ENCODE results near the gene PEX13.
"Not testable (repeated sequence)": the region's sequence is repeated elsewhere in the genome, so short reads cannot be mapped to it uniquely, and the experiment has no call there.

PEX13 gene

GRCh38 chr2:61017556-61018317, at the start of gene PEX13, which contains the start of gene PUS10:
PEX13 (plus strand) TSS chr2:61017720; CDS start chr2:61017760, 40 bp downstream.
PUS10 (minus strand) TSS chr2:61018255; CDS start chr2:61011890, 6,365 bp downstream.
- DNase-seq (ENCODE audit: low read depth) = peak; percentile 22

- DNase-seq (ENCODE audit: low read depth) = no peak
Observed at GRCh38 chr2:60972889-60973656, 44.4 kb upstream of the PEX13 start.

- DNase-seq (ENCODE audit: low read depth) = no peak
Observed at GRCh38 chr2:60973705-60974104, 43.8 kb upstream of the PEX13 start.

GRCh38 chr2:60974652-60975051, 42.9 kb upstream of the PEX13 start:
- no peak for DNase-seq (ENCODE audit: low read depth)

GRCh38 chr2:60976256-60976850, 41.2 kb upstream of the PEX13 start:
- no peak for DNase-seq (ENCODE audit: low read depth)

GRCh38 chr2:60976875-60977561, 40.5 kb upstream of the PEX13 start:
- DNase-seq (ENCODE audit: low read depth) = no peak

GRCh38 chr2:60977562-60977895, 40.0 kb upstream of the PEX13 start:
- DNase-seq (ENCODE audit: low read depth) = no peak

DNA sequence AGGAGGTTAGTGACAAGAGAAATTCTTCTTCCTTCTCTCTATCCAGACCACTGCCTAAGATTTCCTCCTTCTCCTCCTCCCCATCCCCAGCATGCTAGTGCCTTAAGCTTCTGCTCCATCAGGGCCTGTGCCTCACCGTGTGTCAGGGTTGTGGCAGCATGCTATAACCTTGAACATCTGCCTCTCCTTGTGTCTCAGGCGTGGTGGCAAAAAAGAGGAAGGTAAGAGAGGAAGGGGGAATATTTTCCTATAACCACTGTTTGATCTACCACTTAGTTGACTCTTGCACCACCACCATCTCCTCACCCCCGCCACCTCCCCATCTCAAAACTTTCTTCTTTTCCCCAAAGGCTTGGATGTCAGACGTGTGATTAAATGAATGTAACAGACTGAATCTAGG, 38.3 kb upstream of the PEX13 start:
- no peak for DNase-seq (ENCODE audit: low read depth)

DNA sequence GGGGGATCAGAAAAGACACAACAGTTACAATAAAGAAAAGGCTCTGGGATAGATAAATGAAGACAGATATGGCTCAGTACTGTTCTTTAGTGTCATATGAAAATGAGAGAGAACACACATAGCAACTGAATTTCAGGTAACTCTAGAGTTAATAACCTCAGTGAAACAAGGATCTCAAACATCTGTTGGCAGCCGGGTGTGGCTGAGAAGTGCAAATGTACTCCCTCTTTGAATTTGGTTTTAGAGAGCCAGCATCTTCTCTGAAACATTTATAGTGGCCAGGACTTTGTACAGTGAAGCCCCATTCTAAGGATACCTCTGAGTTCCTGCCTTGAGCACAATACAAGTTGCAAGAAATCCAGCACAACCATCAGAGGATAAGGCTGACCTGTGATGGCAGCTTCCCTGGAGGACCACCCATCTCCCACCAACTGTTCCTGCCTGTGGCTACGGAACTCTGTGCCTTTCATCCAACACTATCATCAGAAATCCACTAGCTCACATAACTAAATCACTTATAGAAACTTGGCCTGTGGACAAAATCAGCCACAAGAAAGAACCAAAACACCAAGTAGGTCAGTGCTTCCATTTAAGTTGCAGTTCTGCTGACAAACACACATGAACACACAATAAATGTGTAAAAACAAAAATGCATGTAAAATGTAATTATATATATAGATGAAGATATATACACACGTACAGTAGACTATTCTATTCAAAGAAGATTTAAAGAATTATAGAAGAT, 37.3 kb upstream of the PEX13 start:
- DNase-seq (ENCODE audit: low read depth) = no peak

DNA sequence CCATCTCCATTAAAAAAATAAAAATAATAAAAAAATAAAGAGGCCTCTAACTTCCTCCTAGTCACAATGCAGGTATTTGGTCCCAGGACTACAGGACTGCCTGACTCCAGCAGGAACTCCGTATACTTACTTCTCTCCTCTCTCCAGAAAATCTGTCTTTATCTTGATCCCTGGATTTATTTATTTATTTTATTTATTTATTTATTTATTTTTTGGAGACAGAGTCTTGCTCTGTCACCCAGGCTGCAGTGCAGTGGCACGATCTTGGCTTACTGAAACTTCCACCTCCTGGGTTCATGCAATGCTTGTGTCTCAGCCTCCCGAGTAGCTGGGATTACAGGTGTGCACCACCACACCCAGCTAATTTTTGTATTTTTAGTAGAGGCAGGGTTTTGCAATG, 35.5 kb upstream of the PEX13 start:
- DNase-seq (ENCODE audit: low read depth) = not testable (repeated sequence)

GRCh38 chr2:60984720-60985119, 32.8 kb upstream of the PEX13 start:
- DNase-seq (ENCODE audit: low read depth) = no peak

DNA sequence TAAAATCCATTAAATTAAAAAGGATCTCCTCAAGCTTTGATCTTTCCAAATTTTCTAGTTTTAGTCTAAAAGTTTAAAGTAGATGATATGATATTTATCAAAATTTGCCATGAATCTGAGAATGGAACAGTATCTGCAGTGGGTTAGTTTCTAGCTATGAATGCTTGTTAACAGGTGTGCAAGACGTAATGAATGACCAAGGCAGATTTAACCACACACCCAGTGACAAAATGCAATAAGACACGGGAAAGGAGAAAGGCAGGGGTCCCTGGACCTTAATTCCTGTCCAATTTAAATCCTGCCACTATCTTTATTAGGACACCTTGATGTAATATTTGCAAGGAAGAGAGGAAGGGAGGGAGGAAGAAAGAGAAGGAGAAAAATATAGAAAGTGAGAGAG, 30.5 kb upstream of the PEX13 start:
- DNase-seq (ENCODE audit: low read depth) = no peak

- DNase-seq (ENCODE audit: low read depth) = not testable (repeated sequence)
Observed at GRCh38 chr2:60987656-60988055, 29.9 kb upstream of the PEX13 start.

DNA sequence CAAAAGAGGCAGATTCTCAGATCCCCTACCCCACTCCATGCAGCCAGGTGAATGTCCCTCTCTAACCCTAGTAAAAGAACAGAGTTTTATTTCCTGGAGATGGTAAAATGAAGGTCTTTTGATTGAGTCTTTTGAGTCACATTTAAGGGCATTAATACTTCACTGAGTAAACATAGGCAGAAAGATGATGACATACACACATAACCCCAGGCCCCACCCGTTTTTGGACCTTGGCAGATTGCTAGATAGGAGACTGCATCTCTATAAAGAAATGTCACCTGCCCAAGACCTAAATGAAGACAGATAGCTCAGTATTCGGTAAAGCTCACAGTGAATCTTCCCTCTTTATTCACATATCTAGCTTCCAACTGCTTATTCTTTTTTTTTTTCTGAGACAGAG, 28.3 kb upstream of the PEX13 start:
- no peak for DNase-seq (ENCODE audit: low read depth)

DNA sequence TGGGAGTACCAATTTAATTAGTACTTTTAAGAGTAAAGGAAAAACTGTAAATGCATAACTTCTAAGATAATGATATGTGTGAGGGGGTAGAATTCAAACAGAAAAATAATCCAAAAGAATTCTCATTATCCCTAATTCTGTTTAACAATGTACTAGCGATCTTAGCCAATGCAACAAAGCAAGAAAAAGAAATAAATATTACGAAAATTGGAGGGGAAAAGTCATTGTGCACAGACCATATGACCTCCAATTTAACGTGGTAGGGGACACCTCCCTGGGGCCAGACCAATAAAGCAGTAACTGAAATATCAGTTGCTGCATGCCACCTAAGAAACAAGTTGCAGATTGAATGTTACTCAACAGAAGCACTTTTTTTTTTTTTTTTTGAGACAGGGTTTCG, 25.9 kb upstream of the PEX13 start:
- DNase-seq (ENCODE audit: low read depth) = no peak

DNA sequence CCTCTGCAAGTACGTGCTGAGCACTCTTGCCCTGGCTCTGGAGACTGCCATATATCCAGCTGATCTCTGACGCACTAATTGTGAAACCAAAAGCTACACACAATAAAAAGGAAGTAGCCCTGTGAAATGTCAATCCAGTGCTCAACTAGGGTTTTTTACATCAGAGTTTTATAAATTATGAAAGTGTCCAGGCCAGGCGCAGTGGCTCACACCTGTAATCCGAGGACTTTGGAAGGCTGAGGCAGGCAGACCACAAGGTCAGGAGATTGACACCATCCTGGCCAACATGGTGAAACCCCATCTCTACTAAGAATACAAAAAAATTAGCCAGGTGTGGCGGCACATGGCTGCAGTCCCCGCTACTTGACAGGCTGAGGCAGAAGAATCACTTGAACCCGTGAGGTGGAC, 24.5 kb upstream of the PEX13 start:
- DNase-seq (ENCODE audit: low read depth) = no peak

DNA sequence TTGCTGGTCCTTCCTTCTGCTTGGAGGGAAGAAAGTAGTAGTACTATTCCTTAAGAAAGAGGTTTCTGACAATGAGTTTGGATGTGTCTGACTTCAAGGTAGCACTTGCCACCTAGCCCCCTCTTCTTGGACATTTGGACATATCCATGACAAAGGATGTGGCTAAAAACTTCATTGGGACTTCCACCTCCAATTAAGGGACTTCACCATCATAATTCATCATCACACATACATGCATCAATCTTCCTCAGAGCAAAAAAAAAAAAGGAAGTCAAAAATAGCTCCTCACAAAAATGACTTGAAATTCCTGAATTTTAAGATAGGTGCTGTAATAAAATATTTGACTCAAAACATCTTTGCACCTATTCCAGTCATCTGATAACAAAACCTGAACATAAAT, 23.4 kb upstream of the PEX13 start:
- no peak for DNase-seq (ENCODE audit: low read depth)

GRCh38 chr2:60998628-60999545, 18.6 kb upstream of the PEX13 start:
- peak; percentile 41 for DNase-seq (ENCODE audit: low read depth)

GRCh38 chr2:61005736-61006135, 11.8 kb upstream of the PEX13 start:
- no peak for DNase-seq (ENCODE audit: low read depth)

- no peak for DNase-seq (ENCODE audit: low read depth)
Observed at GRCh38 chr2:61006486-61007105, 10.9 kb upstream of the PEX13 start.
